Kidney epithelial cell (primary cell): ENCODE data around the gene ASH1L. TPM values are rescaled to one million over a fixed set of nuclear protein-coding genes. Genes with fewer than 3 reads are reported as not detected.
"Not testable (repeated sequence)": the region's sequence is repeated elsewhere in the genome, so short reads cannot be mapped to it uniquely, and the experiment has no call there.

Source experiments
- DNase-seq: peaks from one replicate; pipeline ENCODE4 v3.0.0-alpha.2; 2010; ENCODE audit warnings: low read depth
- H3K27me3 ChIP-seq: 2 replicates; pipeline ENCODE4 v1.6.0; 2011; ENCODE audit warnings: low read length; ENCODE audit not compliant: control insufficient read depth, insufficient read depth
- H3K36me3 ChIP-seq: 2 replicates; pipeline ENCODE4 v1.5.1; 2011; ENCODE audit warnings: low read length; ENCODE audit not compliant: control insufficient read depth, insufficient read depth
- H3K4me3 ChIP-seq: 2 replicates; pipeline ENCODE4 v1.5.1; 2011; ENCODE audit warnings: low read depth, mild to moderate bottlenecking, control low read depth, low read length
- CTCF ChIP-seq: IDR thresholded peaks from 2 replicates; pipeline ENCODE4 v1.5.1; 2011; ENCODE audit warnings: mild to moderate bottlenecking, moderate library complexity, low read length, control low read depth, inconsistent platforms; ENCODE audit not compliant: insufficient read depth, poor library complexity, severe bottlenecking
- total RNA-seq: library from RNA; depleted of rRNA; stranded (reverse); fragments of >200 nt; gene quantifications from 2 replicates; pipeline ENCODE4 v1.2.3, GENCODE V29; 2015

The ASH1L gene
- total RNA-seq, 1 donor from 2014 or later: 19.5 TPM

- DNase-seq: no peak
- no peaks in the 10 kb centered on the region for H3K27me3 ChIP-seq
- H3K36me3 ChIP-seq: no peaks in the 10 kb centered on the region
- no peak for TF ChIP-seq CTCF
- no peak overlapping the region for H3K4me3 ChIP-seq
Measured at GRCh38 chr1:155499953-155500639, 62.5 kb downstream of the ASH1L start.

- DNase-seq: no peak
- no peak for TF ChIP-seq CTCF
- Histone ChIP-seq H3K27me3 (no peaks in the 10 kb centered on the region), H3K4me3 (no peak overlapping the region), H3K36me3 (no peaks in the 10 kb centered on the region)
Measured at GRCh38 chr1:155499263-155499662, 63.3 kb downstream of the ASH1L start.

GRCh38 chr1:155493595-155493994 is 69.0 kb downstream of the ASH1L start:
- not testable (repeated sequence) for H3K4me3 ChIP-seq, H3K27me3 ChIP-seq, H3K36me3 ChIP-seq, DNase-seq

GRCh38 chr1:155488419-155488818 is 74.2 kb downstream of the ASH1L start:
- H3K27me3 ChIP-seq, H3K4me3 ChIP-seq, DNase-seq, H3K36me3 ChIP-seq: not testable (repeated sequence)

GRCh38 chr1:155487541-155487940 is 75.1 kb downstream of the ASH1L start:
- no peaks in the 10 kb centered on the region for H3K36me3 ChIP-seq
- DNase-seq: no peak
- no peak overlapping the region for H3K4me3 ChIP-seq
- no peaks in the 10 kb centered on the region for H3K27me3 ChIP-seq
- TF ChIP-seq CTCF: no peak

- not testable (repeated sequence) for H3K27me3 ChIP-seq, DNase-seq, H3K36me3 ChIP-seq, H3K4me3 ChIP-seq
Measured at GRCh38 chr1:155486952-155487351, 75.7 kb downstream of the ASH1L start.

GRCh38 chr1:155485945-155486344 is 76.7 kb downstream of the ASH1L start:
- H3K27me3 ChIP-seq: no peaks in the 10 kb centered on the region
- H3K36me3 ChIP-seq: no peaks in the 10 kb centered on the region
- H3K4me3 ChIP-seq: no peak overlapping the region
- no peak for TF ChIP-seq CTCF
- no peak for DNase-seq
